Stimulated activated CD4-positive, alpha-beta T cell treated with anti-CD3 and anti-CD28 coated beads, Interleukin-2, amount 100 ng/mL, for 4 hours (primary cell): Measurements from ENCODE around the gene PGA3.
A peak's percentile ranks its signal among the peaks of the same experiment; 100 is the strongest.
"Not testable (repeated sequence)": the region's sequence is repeated elsewhere in the genome, so short reads cannot be mapped to it uniquely, and the experiment has no call there.

ENCODE experiments used
- DNase-seq: peaks from one replicate; pipeline ENCODE4 v3.0.0-alpha.2; 2020; ENCODE audit warnings: low read depth

PGA3 gene

DNA sequence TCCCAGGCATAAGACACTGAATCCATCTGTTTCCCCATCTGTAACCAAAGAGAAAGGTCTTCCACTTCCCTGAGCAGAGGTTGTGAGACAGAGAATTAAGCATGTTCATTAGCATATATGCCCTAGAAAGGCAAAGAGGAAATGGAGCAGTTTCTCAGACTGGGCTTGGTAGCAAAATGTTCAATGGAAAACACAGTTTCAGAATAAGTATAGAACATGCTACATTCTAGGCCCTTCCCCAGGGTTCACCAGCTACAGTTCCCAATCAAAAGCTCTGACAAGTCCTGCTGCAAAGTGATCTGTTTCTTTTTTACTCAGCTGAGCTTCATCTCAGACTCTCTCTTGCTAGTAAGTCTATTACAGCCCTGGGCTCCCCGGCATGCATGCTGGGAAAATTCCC, 49.0 kb downstream of the PGA3 start:
- not testable (repeated sequence) for DNase-seq

DNA sequence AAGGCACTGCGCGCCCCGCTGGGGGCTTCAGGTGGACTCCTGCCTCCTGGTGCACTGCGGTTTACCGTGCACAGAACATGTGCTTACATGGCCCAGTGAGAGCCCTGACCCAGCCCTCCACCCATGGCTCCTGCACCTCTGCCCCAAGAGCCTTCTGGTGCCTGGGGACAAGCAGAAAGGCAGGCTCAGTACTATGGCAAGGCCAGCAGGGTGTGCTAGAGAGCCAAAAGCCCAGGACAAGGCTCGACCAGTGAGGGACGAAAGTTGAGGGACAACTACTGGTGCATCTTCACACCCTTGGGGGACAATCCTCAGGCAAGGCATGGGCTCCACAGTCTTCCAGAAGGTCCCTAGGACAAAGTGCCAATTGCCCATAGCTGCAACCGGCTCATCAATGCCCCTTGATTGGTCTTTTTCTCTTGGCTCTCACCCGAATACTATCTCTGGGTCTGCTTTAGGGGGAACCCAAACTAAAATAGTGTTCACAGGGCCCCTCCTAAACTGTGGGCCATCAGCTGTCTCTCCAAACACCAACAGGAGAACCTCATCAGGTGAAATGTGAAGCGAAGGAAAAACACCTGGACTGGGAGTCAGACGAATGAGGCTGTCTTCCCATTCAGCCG, 51.2 kb downstream of the PGA3 start:
- DNase-seq: peak; percentile 36

DNA sequence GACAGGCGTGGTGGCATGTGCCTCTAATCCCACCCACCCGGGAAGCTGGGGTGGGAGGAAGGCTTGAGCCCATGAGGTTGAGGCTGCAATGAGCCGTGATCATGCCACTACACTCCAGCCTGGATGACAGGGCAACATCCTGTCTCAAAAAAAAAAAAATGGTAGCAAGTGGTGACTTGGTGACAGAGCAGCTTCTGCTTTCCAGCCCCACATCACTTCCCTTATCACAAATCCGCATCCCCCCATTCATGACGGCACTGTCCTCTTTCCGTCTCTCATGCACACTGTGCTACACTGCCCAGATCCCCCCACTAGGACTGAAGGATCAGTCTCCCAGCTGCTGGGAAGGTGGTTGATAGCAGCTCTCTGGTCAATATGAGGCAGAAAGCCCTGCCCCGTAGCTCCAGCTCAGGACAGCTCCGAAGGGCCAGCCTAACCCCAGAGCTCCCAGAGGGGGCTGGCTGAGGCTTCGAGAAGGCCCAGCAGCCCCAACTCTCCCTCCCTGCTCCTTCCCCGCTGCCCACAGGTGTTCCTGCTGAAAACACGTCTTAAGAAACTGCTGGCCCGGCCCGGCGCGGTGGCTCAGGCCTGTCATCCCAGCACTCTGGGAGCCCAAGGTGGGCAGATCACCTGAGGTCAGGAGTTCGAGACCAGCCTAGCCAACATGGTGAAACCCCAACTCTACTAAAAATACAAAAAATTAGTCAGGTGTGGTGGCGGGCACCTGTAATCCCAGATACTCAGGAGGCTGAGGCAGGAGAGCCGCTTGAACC, 53.6 kb downstream of the PGA3 start:
- no peak for DNase-seq

DNA sequence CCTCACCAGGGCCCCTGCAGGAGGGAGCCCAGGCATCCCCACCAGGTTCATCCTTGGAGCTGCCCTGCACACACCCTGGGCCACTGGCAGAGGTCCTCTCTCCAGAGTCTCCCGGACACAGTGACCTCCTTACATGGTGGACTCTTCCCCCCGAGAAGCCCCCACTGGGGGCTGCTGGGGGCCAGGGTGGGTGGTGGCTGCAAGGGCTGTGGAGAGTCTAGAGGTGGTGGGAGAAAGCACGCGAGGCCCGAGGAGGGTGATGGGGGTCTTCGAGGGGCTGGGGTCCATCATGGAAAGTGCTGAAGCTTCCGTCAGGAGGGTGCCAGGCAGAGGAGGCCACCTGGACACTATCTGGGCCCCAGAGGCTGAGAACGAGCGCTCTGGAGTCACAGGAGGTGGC, 55.2 kb downstream of the PGA3 start:
- DNase-seq: no peak

DNA sequence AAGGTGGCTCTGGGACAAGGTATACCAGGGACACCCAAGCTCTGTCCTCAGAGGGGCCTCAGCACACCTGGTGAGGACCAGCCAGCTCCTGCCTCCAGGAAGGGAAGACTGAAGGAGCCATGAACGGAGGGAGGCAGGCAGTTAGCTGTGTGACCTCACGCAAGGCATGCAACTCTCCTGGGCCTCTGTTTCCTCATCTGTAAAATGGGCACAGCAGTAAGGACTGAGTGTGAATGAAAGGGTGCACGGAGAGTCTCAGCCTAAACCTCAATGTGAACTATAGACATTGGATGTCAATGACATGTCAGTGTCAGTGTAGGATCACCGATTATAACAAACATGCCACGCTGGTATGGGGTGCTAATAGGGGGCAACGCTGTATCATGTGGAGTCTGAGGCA, 56.0 kb downstream of the PGA3 start:
- DNase-seq: no peak
